Bronchial epithelial cell (primary cell): ENCODE measurements around the gene CEP128. TPM values are rescaled to one million over a fixed set of nuclear protein-coding genes. Genes with fewer than 3 reads are reported as not detected.

Source experiments
- DNase-seq: peaks from one replicate; pipeline ENCODE4 v3.0.0-alpha.2; 2010; ENCODE audit warnings: low read depth
- FAIRE-seq: peaks from 2 replicates; lab custom pipeline; 2011; peaks lifted over from hg19 to GRCh38; lab: Jason Lieb, UNC
- H3K27me3 ChIP-seq: 2 replicates; pipeline ENCODE4 v1.5.1; 2011; ENCODE audit warnings: low read length; ENCODE audit not compliant: control insufficient read depth, insufficient read depth
- H3K36me3 ChIP-seq: 2 replicates; pipeline ENCODE4 v1.5.1; 2011; ENCODE audit warnings: low read length; ENCODE audit not compliant: control insufficient read depth, insufficient read depth
- H3K4me3 ChIP-seq: 2 replicates; pipeline ENCODE4 v1.5.1; 2011; ENCODE audit warnings: mild to moderate bottlenecking, low read depth, low read length, control low read depth
- CTCF ChIP-seq: IDR thresholded peaks from 2 replicates; pipeline ENCODE4 v1.5.1; 2011; ENCODE audit warnings: mild to moderate bottlenecking, moderate library complexity, low read length, control low read depth, inconsistent platforms; ENCODE audit not compliant: insufficient read depth, severe bottlenecking
- total RNA-seq: library from RNA; depleted of rRNA; stranded (reverse); fragments of >200 nt; gene quantifications from 2 replicates; pipeline ENCODE4 v1.2.1, GENCODE V29; 2014

CEP128 gene
- total RNA-seq, 1 donor from 2014 or later = 6.6 TPM

- FAIRE-seq (no peak), DNase-seq (no peak)
- H3K27me3 ChIP-seq = no peaks in the 10 kb centered on the region
- TF ChIP-seq CTCF = no peak
- no peak overlapping the region for H3K4me3 ChIP-seq
- H3K36me3 ChIP-seq = no peaks in the 10 kb centered on the region
Observed at GRCh38 chr14:80607430-80608190, 333.9 kb downstream of the CEP128 start.

- FAIRE-seq = peak; percentile 7
- Histone ChIP-seq H3K27me3 (no peaks in the 10 kb centered on the region), H3K36me3 (no peaks in the 10 kb centered on the region), H3K4me3 (no peak overlapping the region)
- no peak for TF ChIP-seq CTCF
- DNase-seq = no peak
Observed at GRCh38 chr14:80606347-80606772, 335.2 kb downstream of the CEP128 start.

GRCh38 chr14:80605536-80605935 is 336.0 kb downstream of the CEP128 start:
- TF ChIP-seq CTCF = no peak
- no peaks in the 10 kb centered on the region for H3K27me3 ChIP-seq
- FAIRE-seq (no peak), DNase-seq (no peak)
- H3K36me3 ChIP-seq = no peaks in the 10 kb centered on the region
- no peak overlapping the region for H3K4me3 ChIP-seq

- no peaks in the 10 kb centered on the region for H3K27me3 ChIP-seq
- no peak overlapping the region for H3K4me3 ChIP-seq
- H3K36me3 ChIP-seq = no peaks in the 10 kb centered on the region
- TF ChIP-seq CTCF = no peak
- FAIRE-seq = no peak
- no peak for DNase-seq
Observed at GRCh38 chr14:80602946-80603345, 338.6 kb downstream of the CEP128 start.

- DNase-seq (peak; percentile 65), FAIRE-seq (no peak)
- Histone ChIP-seq H3K27me3 (no peaks in the 10 kb centered on the region), H3K36me3 (no peaks in the 10 kb centered on the region), H3K4me3 (no peak overlapping the region)
- TF ChIP-seq CTCF = peak; percentile 55
Observed at GRCh38 chr14:80587096-80587724, 354.3 kb downstream of the CEP128 start.

- TF ChIP-seq CTCF = no peak
- no peak overlapping the region for H3K4me3 ChIP-seq
- H3K36me3 ChIP-seq = no peaks in the 10 kb centered on the region
- no peaks in the 10 kb centered on the region for H3K27me3 ChIP-seq
- no peak for FAIRE-seq
- DNase-seq = no peak
Observed at GRCh38 chr14:80586131-80586530, 355.4 kb downstream of the CEP128 start.
